ENCODE measurements around the gene NUDT17. TPM values are rescaled to one million over a fixed set of nuclear protein-coding genes. Genes with fewer than 3 reads are reported as not detected.

NUDT17 gene
- total RNA-seq (19.7 and 23.1 TPM in 2 replicates), polyA plus RNA-seq (15.7 and 17.0 TPM in 2 replicates)

GRCh38 chr1:145845514-145846161 lies at the start of gene NUDT17:
Gene NUDT17 (plus strand): TSS chr1:145845630. CDS start chr1:145845641, 11 bp downstream.
- H3K4me3 ChIP-seq = peak within 1 kb of the TSS; percentile 37
- no peaks in the 10 kb centered on the region for H3K27me3 ChIP-seq
- TF ChIP-seq CTCF (IDR thresholded peaks at IDR 0.05; ENCODE audit: low read depth, low read length) = peak; percentile 98
- H3K9me3 ChIP-seq (ENCODE audit: low read depth) = no peaks in the 10 kb centered on the region
- DNase-seq (ENCODE audit: low read depth in 1 of 2, low spot score in 1 of 2) = peak; percentile 81 to 92
- H3K36me3 ChIP-seq = peaks cover 31% of the 10 kb centered on the region
- peaks cover 3% of the 10 kb centered on the region for H3K4me1 ChIP-seq (ENCODE audit: low read depth)
- peak within 1 kb of the TSS; percentile 47 for H3K27ac ChIP-seq

- H3K27me3 ChIP-seq = no peaks in the 10 kb centered on the region
- no peak overlapping the region for H3K27ac ChIP-seq
- H3K4me1 ChIP-seq (ENCODE audit: low read depth) = no peaks in the 10 kb centered on the region
- no peak for DNase-seq (ENCODE audit: low read depth in 1 of 2, low spot score in 1 of 2)
- TF ChIP-seq CTCF (IDR thresholded peaks at IDR 0.05; ENCODE audit: low read depth, low read length) = no peak
- no peak overlapping the region for H3K4me3 ChIP-seq
- no peaks in the 10 kb centered on the region for H3K9me3 ChIP-seq (ENCODE audit: low read depth)
- no peaks in the 10 kb centered on the region for H3K36me3 ChIP-seq
Observed at GRCh38 chr1:145796753-145797152, 48.7 kb upstream of the NUDT17 start.

GRCh38 chr1:145799806-145800205 lies 45.6 kb upstream of the NUDT17 start:
- H3K27me3 ChIP-seq = no peaks in the 10 kb centered on the region
- no peaks in the 10 kb centered on the region for H3K36me3 ChIP-seq
- no peak for TF ChIP-seq CTCF (IDR thresholded peaks at IDR 0.05; ENCODE audit: low read depth, low read length)
- H3K27ac ChIP-seq = no peak overlapping the region
- no peak overlapping the region for H3K4me3 ChIP-seq
- peaks cover 4% of the 10 kb centered on the region for H3K4me1 ChIP-seq (ENCODE audit: low read depth)
- H3K9me3 ChIP-seq (ENCODE audit: low read depth) = no peaks in the 10 kb centered on the region
- no peak for DNase-seq (ENCODE audit: low read depth in 1 of 2, low spot score in 1 of 2)

GRCh38 chr1:145804235-145805045 lies 41.0 kb upstream of the NUDT17 start:
- no peak for TF ChIP-seq CTCF (IDR thresholded peaks at IDR 0.05; ENCODE audit: low read depth, low read length)
- no peak overlapping the region for H3K4me3 ChIP-seq

GRCh38 chr1:145805057-145805456 lies 40.4 kb upstream of the NUDT17 start:
- peaks cover 4% of the 10 kb centered on the region for H3K4me1 ChIP-seq (ENCODE audit: low read depth)
- H3K9me3 ChIP-seq (ENCODE audit: low read depth) = no peaks in the 10 kb centered on the region
- no peaks in the 10 kb centered on the region for H3K27me3 ChIP-seq
- no peaks in the 10 kb centered on the region for H3K36me3 ChIP-seq
- no peak for TF ChIP-seq CTCF (IDR thresholded peaks at IDR 0.05; ENCODE audit: low read depth, low read length)
- no peak overlapping the region for H3K4me3 ChIP-seq
- H3K27ac ChIP-seq = no peak overlapping the region
- no peak for DNase-seq (ENCODE audit: low read depth in 1 of 2, low spot score in 1 of 2)

More at GRCh38 chr1:145804235-145805045, 41.0 kb upstream of the NUDT17 start:
- peak overlapping the region; percentile 43 for H3K27ac ChIP-seq
- H3K36me3 ChIP-seq = no peaks in the 10 kb centered on the region
- peaks cover 4% of the 10 kb centered on the region for H3K4me1 ChIP-seq (ENCODE audit: low read depth)
- DNase-seq (ENCODE audit: low read depth in 1 of 2, low spot score in 1 of 2) = no peak
- no peaks in the 10 kb centered on the region for H3K27me3 ChIP-seq
- H3K9me3 ChIP-seq (ENCODE audit: low read depth) = no peaks in the 10 kb centered on the region
